HUES64 (cell line): ENCODE measurements around the gene MS4A4A.

Experiments used
- H3K27ac ChIP-seq: 2 replicates; pipeline ENCODE4 v1.7.0; 2013; ENCODE audit warnings: low read depth, low read length, inconsistent platforms
- H3K27me3 ChIP-seq: 2 replicates; pipeline ENCODE4 v1.6.1; 2013; ENCODE audit warnings: mild to moderate bottlenecking, low read length; ENCODE audit not compliant: insufficient read depth
- H3K36me3 ChIP-seq: 2 replicates; pipeline ENCODE4 v1.6.1; 2013; ENCODE audit warnings: mild to moderate bottlenecking, low read length; ENCODE audit not compliant: insufficient read depth
- H3K4me1 ChIP-seq: 2 replicates; pipeline ENCODE4 v1.6.1; 2013; ENCODE audit warnings: mild to moderate bottlenecking, low read length, moderate library complexity; ENCODE audit not compliant: insufficient read depth
- H3K4me3 ChIP-seq: 2 replicates; pipeline ENCODE4 v1.5.1; 2013; ENCODE audit warnings: mild to moderate bottlenecking, low read length, moderate library complexity
- H3K9ac ChIP-seq: 2 replicates; pipeline ENCODE4 v1.6.1; 2013; ENCODE audit warnings: mild to moderate bottlenecking, low read depth, low read length
- H3K9me3 ChIP-seq: 2 replicates; pipeline ENCODE4 v1.6.1; 2013; ENCODE audit warnings: low read depth, low read length; ENCODE audit not compliant: insufficient read depth
- WGBS: fragments of 150-250, 120-280 bp; methylation state at CpG from one replicate; pipeline ENCODE4 v1.1.7; 2013; ENCODE audit warnings: missing lambda C conversion rate; 5-methylcytosine and 5-hydroxymethylcytosine counted together

Gene MS4A4A

GRCh38 chr11:60357771-60358170 is 77.3 kb downstream of the MS4A4A start:
- H3K36me3 ChIP-seq: no peaks in the 10 kb centered on the region
- WGBS: 92% methylated on average over 2 of the region's 2 CpGs
- H3K27me3 ChIP-seq: no peaks in the 10 kb centered on the region
- peaks cover 44% of the 10 kb centered on the region for H3K9me3 ChIP-seq
- no peak overlapping the region for H3K4me3 ChIP-seq
- no peak overlapping the region for H3K9ac ChIP-seq
- H3K4me1 ChIP-seq: no peaks in the 10 kb centered on the region
- H3K27ac ChIP-seq: no peak overlapping the region
